ENCODE measurements around the gene ARFRP1.

GRCh38 chr20:63689046-63690002 is 18.5 kb downstream of the ARFRP1 start:
- no peak for TF ChIP-seq CTCF (IDR thresholded peaks at IDR 0.05 in 4 of 5, conservative IDR thresholded peaks at IDR 0.05 in 1 of 5)
- no peak for TF ChIP-seq POLR2A (IDR thresholded peaks at IDR 0.05)

Data from gastrocnemius medialis (tissue), 4 donors.